Thyroid gland (tissue), 4 donors: Measurements from ENCODE around the gene FAM13C.

ENCODE experiments used
- CTCF ChIP-seq, 6 experiments: fragments of 200-600 bp in 3 of 6; fragments of 450-650 bp in 3 of 6; sonication (generic) in 3 of 6; IDR thresholded peaks; one replicate each; pipeline ENCODE4 v1.5.1; 2016 to 2019; ENCODE audit warnings: antibody characterized with exemption in 6 of 6, mild to moderate bottlenecking in 2 of 6, inconsistent platforms in 1 of 6, moderate library complexity in 1 of 6
- POLR2A ChIP-seq, 2 donors: fragments of 450-650 bp; IDR thresholded peaks; one replicate each; pipeline ENCODE4 v1.6.1; 2017; ENCODE audit warnings: antibody characterized with exemption in 2 of 2, mild to moderate bottlenecking in 2 of 2, moderate library complexity in 1 of 2

- no peak for TF ChIP-seq CTCF (IDR thresholded peaks at IDR 0.05)
- no peak for TF ChIP-seq POLR2A (IDR thresholded peaks at IDR 0.05)
These were observed 19.3 kb upstream of the FAM13C start for GRCh38 chr10:59381687-59382086.
